IMR-90 (cell line): ENCODE results near the gene USP47. TPM values are rescaled to one million over a fixed set of nuclear protein-coding genes. Genes with fewer than 3 reads are reported as not detected.

Experiments used
- ATAC-seq: fragments of 200-7000 bp; cut with Tn5 transposase; 2 replicates; pipeline ENCODE4 v1.9.1; 2020; ENCODE audit warnings: low read depth, mild to moderate bottlenecking, moderate library complexity
- BruUV-seq: library from RNA; stranded (reverse); fragments of 400-500 nt; replicated peaks from 2 replicates; lab custom pipeline; 2021; lab: Mats Ljungman, UMichigan
- CTCF ChIA-PET: fragments of 300-600 bp; formaldehyde crosslinking; extraction: SDS; loops from one replicate; lab custom pipeline; 2021; ENCODE audit warnings: antibody characterized with exemption; lab: Yijun Ruan, JAX
- POLR2A ChIA-PET: fragments of 300-600 bp; sonication (Branson Sonifier 250); formaldehyde crosslinking; loops from one replicate; lab custom pipeline; 2022; ENCODE audit warnings: antibody characterized with exemption; ENCODE audit not compliant: unreplicated experiment; lab: Charles Lee
- DNase-seq: peaks from one replicate; pipeline ENCODE4 v3.0.0; 2013
- H2AFZ ChIP-seq: replicated peaks from 2 replicates; pipeline ENCODE3; 2013; ENCODE audit warnings: low read length, mild to moderate bottlenecking; ENCODE audit not compliant: poor library complexity
- H2AK5ac ChIP-seq: 2 replicates; pipeline ENCODE4 v1.6.1; 2013; ENCODE audit warnings: low read depth, low read length, inconsistent platforms
- H2AK9ac ChIP-seq: replicated peaks from 2 replicates; pipeline ENCODE3; 2013; ENCODE audit warnings: mild to moderate bottlenecking, low read depth, low read length, moderate library complexity; ENCODE audit not compliant: poor library complexity
- H2BK120ac ChIP-seq: 2 replicates; pipeline ENCODE4 v1.6.1; 2013; ENCODE audit warnings: low read depth, low read length, inconsistent platforms
- H2BK15ac ChIP-seq: 3 replicates; pipeline ENCODE4 v1.6.1; 2013; ENCODE audit warnings: low read depth, low read length, inconsistent platforms
- H2BK20ac ChIP-seq: 2 replicates; pipeline ENCODE4 v1.6.1; 2013; ENCODE audit warnings: low read depth, mild to moderate bottlenecking, inconsistent platforms, low read length, moderate library complexity
- H2BK5ac ChIP-seq: 2 replicates; pipeline ENCODE4 v1.6.1; 2013; ENCODE audit warnings: mild to moderate bottlenecking, low read depth, low read length, inconsistent platforms; ENCODE audit not compliant: poor library complexity, severe bottlenecking
- H3K14ac ChIP-seq: replicated peaks from 2 replicates; pipeline ENCODE4 v1.6.1; 2013; ENCODE audit warnings: low read depth, low read length, inconsistent platforms
- H3K18ac ChIP-seq: 2 replicates; pipeline ENCODE4 v1.6.1; 2013; ENCODE audit warnings: low read depth, low read length, control low read depth
- H3K23ac ChIP-seq: 2 replicates; pipeline ENCODE4 v1.6.1; 2013; ENCODE audit warnings: low read depth, low read length, inconsistent platforms
- H3K27ac ChIP-seq: 2 replicates; pipeline ENCODE4 v1.5.1; 2013; ENCODE audit warnings: mild to moderate bottlenecking, control low read depth, low read length; ENCODE audit not compliant: insufficient read depth
- H3K27me3 ChIP-seq: 2 replicates; pipeline ENCODE4 v1.6.1; 2013; ENCODE audit warnings: low read length; ENCODE audit not compliant: control insufficient read depth, insufficient read depth
- H3K36me3 ChIP-seq: 2 replicates; pipeline ENCODE4 v1.6.1; 2013; ENCODE audit warnings: low read length, mixed read lengths; ENCODE audit not compliant: control insufficient read depth, insufficient read depth
- H3K4ac ChIP-seq: 2 replicates; pipeline ENCODE4 v1.6.1; 2013; ENCODE audit warnings: low read depth, low read length, inconsistent platforms
- H3K4me1 ChIP-seq: 2 replicates; pipeline ENCODE4 v1.6.1; 2013; ENCODE audit warnings: low read length, mixed read lengths; ENCODE audit not compliant: control insufficient read depth, insufficient read depth
- H3K4me2 ChIP-seq: 2 replicates; pipeline ENCODE4 v1.6.1; 2013; ENCODE audit warnings: low read depth, mild to moderate bottlenecking, control low read depth, low read length, moderate library complexity
- H3K4me3 ChIP-seq: 2 replicates; pipeline ENCODE4 v1.5.1; 2013; ENCODE audit warnings: low read depth, mild to moderate bottlenecking, control low read depth, low read length, moderate library complexity; ENCODE audit not compliant: insufficient read depth
- H3K56ac ChIP-seq: 2 replicates; pipeline ENCODE4 v1.6.1; 2013; ENCODE audit warnings: low read length, inconsistent platforms; ENCODE audit not compliant: insufficient read depth; ENCODE audit errors: extremely low read depth
- H3K79me1 ChIP-seq, 2 experiments: 2 replicates each; pipeline ENCODE4 v1.6.1; 2013; ENCODE audit warnings: low read length in 2 of 2, inconsistent platforms in 1 of 2, low read depth in 1 of 2
- H3K9ac ChIP-seq: 2 replicates; pipeline ENCODE4 v1.6.1; 2013; ENCODE audit warnings: low read depth, low read length, control low read depth
- H3K9me1 ChIP-seq: 2 replicates; pipeline ENCODE4 v1.6.1; 2013; ENCODE audit warnings: low read length, inconsistent platforms; ENCODE audit not compliant: insufficient read depth
- H3K9me3 ChIP-seq: 2 replicates; pipeline ENCODE4 v1.6.1; 2013; ENCODE audit warnings: low read length; ENCODE audit not compliant: control insufficient read depth, insufficient read depth
- H4K20me1 ChIP-seq: 2 replicates; pipeline ENCODE4 v1.6.1; 2013; ENCODE audit warnings: low read length, inconsistent platforms; ENCODE audit not compliant: insufficient read depth
- H4K5ac ChIP-seq: 2 replicates; pipeline ENCODE4 v1.6.1; 2013; ENCODE audit warnings: mild to moderate bottlenecking, low read depth, low read length, control low read depth
- H4K8ac ChIP-seq, 2 experiments: 2 replicates each; pipeline ENCODE4 v1.6.1; 2013; ENCODE audit warnings: low read depth in 2 of 2, low read length in 2 of 2, control low read depth in 1 of 2, inconsistent platforms in 1 of 2
- H4K91ac ChIP-seq: 2 replicates; pipeline ENCODE4 v1.6.1; 2013; ENCODE audit warnings: low read depth, low read length, inconsistent platforms; ENCODE audit not compliant: insufficient read depth
- CTCF ChIP-seq: conservative IDR thresholded peaks from 2 replicates; pipeline ENCODE4 v1.5.1; 2012; ENCODE audit warnings: mild to moderate bottlenecking, low read depth, low read length, improper control_type of control experiment
- MAFK ChIP-seq: IDR thresholded peaks from 2 replicates; pipeline ENCODE4 v1.6.1; 2012; ENCODE audit warnings: low read depth, low read length, improper control_type of control experiment
- WGBS, 2 experiments: methylation state at CpG; one replicate each; pipeline versions ENCODE4 v1.1.5 to v1.1.7; 2013; ENCODE audit warnings: missing lambda C conversion rate in 2 of 2; ENCODE audit not compliant: insufficient read length in 1 of 2; ENCODE audit errors: extremely low coverage in 2 of 2; 5-methylcytosine and 5-hydroxymethylcytosine counted together
- dilution Hi-C: fragments of 300-500 bp; cut with HindIII; formaldehyde crosslinking; loops from one replicate; pipeline ENCODE4 v1.14.3; 2018; ENCODE audit warnings: low sequenced_read_pairs; ENCODE audit not compliant: unreplicated experiment
- in situ Hi-C: fragments of 300-500 bp; cut with MboI; formaldehyde crosslinking; loops from 3 replicates; pipeline ENCODE4 v1.14.3; 2019; ENCODE audit warnings: low sequenced_read_pairs, inconsistent platforms, mixed read lengths
- intact Hi-C: fragments of 100-400 bp; cut with micrococcal nuclease; formaldehyde crosslinking; loops from 2 replicates; pipeline ENCODE4 v1.10.0; 2022
- polyA plus RNA-seq, 3 experiments: library from polyadenylated mRNA; depleted of rRNA; stranded (reverse); fragments of >200 nt; gene quantifications; 2 replicates each; pipeline ENCODE4 v1.2.3, GENCODE V29; 2012; ENCODE audit warnings: low replicate concordance in 1 of 3
- total RNA-seq: library from RNA; depleted of rRNA; stranded (reverse); fragments of >200 nt; gene quantifications from 2 replicates; pipeline ENCODE4 v1.2.3, GENCODE V29; 2012

The USP47 gene
- total and polyA plus RNA-seq, 2 of the 4 experiments (the other 2 are of a cell fraction), result 15.0 to 110 TPM

GRCh38 chr11:11895672-11896071 is 53.9 kb downstream of the USP47 start:
- peaks cover 12% of the 10 kb centered on the region for H3K36me3 ChIP-seq
- BruUV-seq, result no TSS peak
- no peak overlapping the region for H2BK120ac ChIP-seq
- CTCF ChIA-PET, result no interaction called here
- H3K9ac ChIP-seq, result no peak overlapping the region
- H2AFZ ChIP-seq, result no peak overlapping the region
- in situ Hi-C loops (no loop called here), intact Hi-C loops (loop anchor here (5.0 kb wide), 1 partner anchor 98 kb away; no protein-coding TSS in a partner anchor), dilution Hi-C loops (no loop called here)
- POLR2A ChIA-PET, result no interaction called here
- no peaks in the 10 kb centered on the region for H3K9me3 ChIP-seq
- DNase-seq (peak; percentile 10), ATAC-seq (no peak)
- H4K20me1 ChIP-seq, result peaks cover 9% of the 10 kb centered on the region
- H3K4me2 ChIP-seq, result no peak overlapping the region
- no peak overlapping the region for H2AK5ac ChIP-seq
- no peak overlapping the region for H2BK15ac ChIP-seq
- no CpG with 5 or more reads among the region's 1 CpG for WGBS, 2 experiments
- peaks cover 25 to 39% of the 10 kb centered on the region in 2 experiments for H3K79me1 ChIP-seq
- no peak overlapping the region for H2BK20ac ChIP-seq
- no peak overlapping the region for H3K18ac ChIP-seq
- no peak overlapping the region for H4K8ac ChIP-seq
- H3K27me3 ChIP-seq, result no peaks in the 10 kb centered on the region
- H3K9me1 ChIP-seq, result peaks cover 7% of the 10 kb centered on the region
- H3K56ac ChIP-seq, result no peak overlapping the region
- no peak overlapping the region for H3K23ac ChIP-seq
- H3K4ac ChIP-seq, result no peak overlapping the region
- no peak overlapping the region for H2AK9ac ChIP-seq
- no peak overlapping the region for H3K4me3 ChIP-seq
- no peak overlapping the region for H4K5ac ChIP-seq
- no peak overlapping the region for H4K91ac ChIP-seq
- no peak overlapping the region for H3K27ac ChIP-seq
- no peak overlapping the region for H3K14ac ChIP-seq
- H2BK5ac ChIP-seq, result no peak overlapping the region
- TF ChIP-seq MAFK, result no peak
- peak; percentile 26; the same call in 1 of the 2 replicates for TF ChIP-seq CTCF
- no peaks in the 10 kb centered on the region for H3K4me1 ChIP-seq
